ENCODE results near the gene DCUN1D5.

DCUN1D5 gene

GRCh38 chr11:103091801-103092524, at the start of gene DCUN1D5:
Gene DCUN1D5, minus strand, starts transcription at chr11:103092160. Its CDS starts 288 bp downstream, at chr11:103091872.
- DNase-seq, result peak; percentile 93

- no peak for DNase-seq
These were observed 33.5 kb upstream of the DCUN1D5 start for GRCh38 chr11:103125462-103125861.

- DNase-seq, result no peak
These were observed 22.9 kb upstream of the DCUN1D5 start for GRCh38 chr11:103114836-103115235.

GRCh38 chr11:103112364-103112763, 20.4 kb upstream of the DCUN1D5 start:
- DNase-seq, result no peak

- no peak for DNase-seq
These were observed 19.4 kb upstream of the DCUN1D5 start for GRCh38 chr11:103111400-103111799.

- no peak for DNase-seq
These were observed 18.4 kb upstream of the DCUN1D5 start for GRCh38 chr11:103110391-103110790.

GRCh38 chr11:103109818-103110388, 17.9 kb upstream of the DCUN1D5 start:
- no peak for DNase-seq

- DNase-seq, result peak; percentile 84
These were observed 17.2 kb upstream of the DCUN1D5 start, which contains the start of gene DYNC2H1 for GRCh38 chr11:103108933-103109817. Gene DYNC2H1, plus strand, starts transcription at chr11:103109426. Its CDS starts 149 bp downstream, at chr11:103109575.

GRCh38 chr11:103097279-103097678, 5.3 kb upstream of the DCUN1D5 start:
- no peak for DNase-seq

GRCh38 chr11:103091064-103091800, 728 bp downstream of the DCUN1D5 start:
- peak; percentile 50 for DNase-seq

- DNase-seq, result no peak
These were observed 5.5 kb downstream of the DCUN1D5 start for GRCh38 chr11:103086461-103086860.

- no peak for DNase-seq
These were observed 6.1 kb downstream of the DCUN1D5 start for GRCh38 chr11:103085758-103086365.

GRCh38 chr11:103079833-103080232, 12.1 kb downstream of the DCUN1D5 start:
- no peak for DNase-seq

GRCh38 chr11:103078710-103079109, 13.2 kb downstream of the DCUN1D5 start:
- no peak for DNase-seq

GRCh38 chr11:103077554-103077953, 14.4 kb downstream of the DCUN1D5 start:
- no peak for DNase-seq

GRCh38 chr11:103076361-103076760, 15.6 kb downstream of the DCUN1D5 start:
- DNase-seq, result no peak

GRCh38 chr11:103071008-103071407, 21.0 kb downstream of the DCUN1D5 start:
- DNase-seq, result no peak

GRCh38 chr11:103070142-103070541, 21.8 kb downstream of the DCUN1D5 start:
- DNase-seq, result no peak

GRCh38 chr11:103069367-103069766, 22.6 kb downstream of the DCUN1D5 start:
- DNase-seq, result no peak

- DNase-seq, result no peak
These were observed 24.8 kb downstream of the DCUN1D5 start for GRCh38 chr11:103067118-103067517.

- DNase-seq, result no peak
These were observed 30.3 kb downstream of the DCUN1D5 start for GRCh38 chr11:103061656-103062055.

GRCh38 chr11:103055221-103055890, 36.6 kb downstream of the DCUN1D5 start:
- DNase-seq, result no peak

Measured in activated CD4-positive, CD25-positive, alpha-beta regulatory T cell treated with anti-CD3 and anti-CD28 coated beads, Interleukin-2, amount 50 U/mL, for 72 hours (primary cell).